GM21526 (cell line): ENCODE measurements around the gene GPR32.
"Not testable (repeated sequence)": the region's sequence is repeated elsewhere in the genome, so short reads cannot be mapped to it uniquely, and the experiment has no call there.

ENCODE experiments used
- ATAC-seq: cut with Tn5 transposase; IDR thresholded peaks from one replicate; pipeline ENCODE4 v1.9.1; 2021; ENCODE audit warnings: moderate library complexity; ENCODE audit not compliant: unreplicated experiment, low FRiP score

Gene GPR32

DNA sequence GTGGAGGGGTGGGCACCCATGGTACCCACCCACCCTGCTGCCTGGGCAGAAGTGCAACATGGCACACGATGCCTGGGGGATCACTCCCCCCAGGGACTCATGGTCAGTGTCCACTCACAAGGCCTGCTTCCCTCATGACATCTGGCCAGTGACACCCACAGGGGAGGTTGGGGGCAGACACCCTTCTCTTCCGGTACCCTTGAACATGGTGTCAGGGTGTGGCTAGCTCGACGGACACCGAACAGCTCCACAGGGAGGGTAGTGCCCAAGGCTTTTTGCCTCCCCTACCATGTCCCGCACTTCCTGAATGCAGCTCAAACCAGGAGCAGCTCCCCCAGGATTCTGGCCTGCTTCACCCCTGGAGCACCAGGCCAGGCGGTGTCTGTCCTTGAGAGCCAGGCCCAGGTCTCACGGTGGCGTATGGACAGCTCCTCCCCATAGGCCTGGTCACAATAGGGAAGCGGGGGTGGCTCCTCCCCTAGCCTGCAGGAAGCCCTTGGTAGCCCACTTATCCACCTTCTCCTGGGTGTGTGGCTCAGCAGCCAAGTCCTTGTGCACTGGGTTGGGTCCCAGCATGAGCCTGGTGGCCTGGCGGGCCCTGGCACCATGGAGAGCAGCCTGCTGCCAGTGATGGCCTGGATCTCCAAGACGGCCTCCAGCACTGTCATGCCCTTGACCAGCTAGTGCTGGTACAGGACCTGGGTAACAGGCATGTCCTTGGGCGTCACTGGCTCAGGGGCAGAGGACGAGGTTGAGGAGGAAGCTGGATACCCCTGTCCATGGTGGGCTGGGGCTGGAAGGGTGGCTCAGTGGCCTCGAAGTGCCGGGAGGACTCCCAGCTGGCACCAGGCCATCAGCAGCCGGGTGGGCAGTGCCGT lies 27.8 kb downstream of the GPR32 start:
- no peak for ATAC-seq

GRCh38 chr19:50798659-50799546 lies 28.6 kb downstream of the GPR32 start:
- no peak for ATAC-seq

GRCh38 chr19:50799547-50799851 lies 29.2 kb downstream of the GPR32 start:
- no peak for ATAC-seq

GRCh38 chr19:50801107-50801506 lies 30.8 kb downstream of the GPR32 start:
- ATAC-seq, result no peak

DNA sequence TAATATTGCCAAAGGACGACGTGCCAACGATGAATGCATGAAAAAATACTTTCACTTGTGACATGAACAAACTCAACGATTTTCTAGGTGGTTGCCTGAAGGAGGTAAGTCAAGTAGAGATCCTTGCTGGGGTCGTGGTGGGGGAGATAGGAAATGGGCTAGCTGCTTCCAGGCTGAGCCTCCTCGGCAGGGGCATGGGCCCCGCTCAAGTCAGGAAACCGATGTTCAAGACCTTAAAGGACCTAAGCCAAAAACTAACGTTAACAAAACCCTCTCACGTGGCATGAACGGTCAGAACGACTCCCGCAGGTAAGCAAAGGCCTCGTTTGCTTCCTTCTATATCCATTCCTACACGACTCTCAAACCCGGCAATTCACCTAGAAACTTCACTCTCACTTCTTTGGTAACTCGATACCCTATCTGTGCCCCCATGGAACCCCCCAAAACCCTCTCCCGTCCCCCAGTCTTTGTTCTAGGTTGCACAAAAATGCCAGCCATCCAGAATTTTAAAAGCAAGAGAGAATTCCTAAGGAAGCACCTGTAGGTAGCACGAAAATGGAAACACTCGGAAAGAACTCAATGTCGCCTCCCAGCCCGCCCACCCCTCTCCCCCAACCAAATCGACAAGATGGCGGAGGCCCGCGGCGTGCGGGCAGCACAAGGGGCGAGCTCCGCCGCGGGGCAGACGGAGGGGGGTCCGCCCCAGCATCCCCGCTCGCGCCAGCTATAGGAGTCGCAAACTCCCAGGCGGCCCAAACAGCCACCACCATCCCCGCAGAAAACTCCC lies 33.6 kb downstream of the GPR32 start:
- ATAC-seq, result no peak

GRCh38 chr19:50804420-50805272 lies 34.4 kb downstream of the GPR32 start:
- peak; percentile 81 for ATAC-seq

DNA sequence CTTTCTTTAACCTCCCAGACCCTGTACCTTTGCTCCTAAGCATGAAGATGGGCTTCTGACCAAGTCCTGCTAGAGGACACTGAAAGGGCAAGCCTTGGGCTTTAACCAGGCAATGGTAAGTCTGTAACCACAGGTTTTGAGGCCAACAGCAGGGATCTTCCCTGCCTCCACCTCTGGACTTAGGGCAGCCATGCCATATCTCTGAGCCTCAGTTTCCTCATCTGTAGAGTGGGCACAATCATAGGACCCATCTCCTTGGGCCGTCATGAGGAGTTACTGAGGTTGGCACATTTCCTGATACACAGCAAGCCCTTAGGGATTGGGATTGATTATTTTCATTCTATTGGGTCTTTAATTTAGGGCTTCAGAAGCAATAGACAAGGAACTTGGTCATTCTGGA lies 38.6 kb downstream of the GPR32 start:
- ATAC-seq, result no peak

- not testable (repeated sequence) for ATAC-seq
These were observed 41.5 kb downstream of the GPR32 start for GRCh38 chr19:50811622-50812238.

GRCh38 chr19:50812474-50812873 lies 42.2 kb downstream of the GPR32 start:
- no peak for ATAC-seq

DNA sequence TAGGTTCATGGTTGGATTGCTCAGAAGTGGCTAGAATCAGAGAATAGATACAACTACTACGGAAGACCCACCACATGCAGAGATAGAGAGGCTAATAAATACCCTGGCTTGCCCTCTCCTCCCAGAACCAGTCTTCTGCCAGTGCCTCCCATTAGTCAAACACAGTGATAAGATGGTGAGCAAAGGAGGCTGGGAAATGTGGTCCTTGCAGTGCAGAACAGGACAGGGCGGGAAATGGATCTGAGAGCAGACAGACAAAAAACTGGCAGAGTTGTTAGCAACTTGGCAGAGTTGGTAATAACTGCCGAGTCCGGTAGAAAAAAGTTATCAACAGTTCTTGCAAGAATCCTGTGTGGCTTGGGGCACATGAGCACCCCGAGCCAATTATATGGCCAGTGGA lies 44.6 kb downstream of the GPR32 start:
- ATAC-seq, result no peak

DNA sequence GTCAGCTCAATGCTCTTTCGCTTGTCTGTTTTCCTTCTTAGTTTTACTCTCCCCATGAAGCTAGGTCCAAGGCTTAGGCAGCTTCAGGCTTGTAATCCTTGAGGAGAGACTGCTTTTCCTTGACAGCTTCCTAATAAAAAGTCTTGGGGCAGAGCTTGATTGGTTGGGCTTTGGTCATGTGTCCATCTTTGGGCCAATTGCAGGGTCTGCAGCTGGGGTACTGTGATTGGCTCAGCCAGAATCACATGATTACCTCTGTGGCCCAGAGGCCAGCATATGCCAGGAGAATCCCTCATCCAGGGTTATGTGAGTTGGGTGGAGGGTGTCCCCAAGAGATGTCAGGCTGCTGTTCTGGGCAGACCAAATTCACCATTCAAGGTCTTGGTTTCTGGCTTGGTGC lies 45.2 kb downstream of the GPR32 start:
- no peak for ATAC-seq

DNA sequence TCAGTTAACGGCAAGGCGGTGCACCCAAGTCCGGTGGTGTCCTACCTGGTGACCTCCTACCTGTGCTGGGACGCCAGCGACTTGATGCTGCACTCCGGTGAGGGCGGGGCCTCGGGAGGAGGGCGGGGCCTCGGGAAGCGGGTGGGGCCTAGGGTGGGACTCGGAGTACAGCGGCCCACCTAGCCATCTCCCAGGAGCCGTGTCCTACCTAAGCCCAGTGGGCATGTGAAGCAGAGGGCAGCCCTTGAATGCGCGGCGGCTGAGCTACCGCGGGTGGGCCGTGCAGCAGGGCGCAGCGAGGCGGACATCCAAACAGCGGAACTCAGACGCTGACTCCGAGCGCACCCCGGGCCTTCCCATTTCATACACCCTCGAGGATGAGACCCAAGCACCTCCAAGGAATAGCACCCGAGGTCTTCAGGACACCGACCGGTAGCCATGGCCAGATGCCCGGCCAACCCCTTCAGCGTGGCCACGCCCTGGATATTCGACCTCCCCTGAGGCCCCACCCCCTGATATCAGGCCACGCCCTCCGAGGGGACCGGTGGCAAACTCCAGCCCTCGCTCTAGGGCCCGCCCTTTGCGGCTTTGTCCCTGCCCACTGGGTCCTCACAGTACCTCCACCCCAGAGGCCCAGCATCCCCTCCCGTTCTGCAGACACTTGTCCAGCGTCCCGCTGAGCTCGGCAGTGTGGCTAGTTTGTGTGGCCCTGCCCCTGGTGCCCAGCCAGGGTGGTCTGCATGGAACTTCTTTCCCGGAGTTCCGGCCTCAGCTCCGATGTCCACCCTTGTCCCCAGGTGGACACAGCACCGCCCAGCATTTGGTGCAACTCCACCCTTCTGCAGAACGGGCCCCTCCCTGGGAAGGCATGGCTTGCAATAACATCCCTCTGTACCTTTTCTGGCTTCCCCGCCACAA lies 47.9 kb downstream of the GPR32 start:
- peak; percentile 49 for ATAC-seq

- no peak for ATAC-seq
These were observed 48.7 kb downstream of the GPR32 start for GRCh38 chr19:50818859-50819472.

- no peak for ATAC-seq
These were observed 49.4 kb downstream of the GPR32 start for GRCh38 chr19:50819636-50820035.

DNA sequence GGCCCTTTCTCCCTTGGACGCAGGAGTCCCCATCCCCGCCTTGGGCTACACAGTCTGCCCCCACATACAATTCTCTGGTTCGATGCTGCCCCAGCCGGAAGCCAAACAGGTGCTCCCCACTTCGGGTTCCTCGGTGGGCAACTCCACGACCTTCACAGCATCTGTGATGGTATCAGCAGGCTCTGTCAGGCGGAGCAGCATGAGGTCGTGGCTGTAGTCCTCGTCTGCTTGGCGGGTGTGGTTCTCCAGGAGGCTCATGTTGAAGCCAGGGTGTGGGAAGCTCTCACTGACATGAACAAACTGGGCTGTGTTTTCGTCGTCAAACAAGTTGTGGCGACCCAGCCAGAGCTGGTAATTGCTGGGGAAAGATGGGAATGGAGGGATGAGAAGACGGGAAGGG lies 49.8 kb downstream of the GPR32 start:
- no peak for ATAC-seq

- no peak for ATAC-seq
These were observed 50.4 kb downstream of the GPR32 start for GRCh38 chr19:50820549-50821247.

GRCh38 chr19:50821248-50821612 lies 51.0 kb downstream of the GPR32 start:
- no peak for ATAC-seq
